GM04504 (cell line): Measurements from ENCODE around the gene MPZL3.
"Not testable (repeated sequence)": the region's sequence is repeated elsewhere in the genome, so short reads cannot be mapped to it uniquely, and the experiment has no call there.

Experiments used
- DNase-seq: peaks from one replicate; pipeline ENCODE4 v3.0.0-alpha.2; 2012; ENCODE audit warnings: low read depth

Gene MPZL3

DNA sequence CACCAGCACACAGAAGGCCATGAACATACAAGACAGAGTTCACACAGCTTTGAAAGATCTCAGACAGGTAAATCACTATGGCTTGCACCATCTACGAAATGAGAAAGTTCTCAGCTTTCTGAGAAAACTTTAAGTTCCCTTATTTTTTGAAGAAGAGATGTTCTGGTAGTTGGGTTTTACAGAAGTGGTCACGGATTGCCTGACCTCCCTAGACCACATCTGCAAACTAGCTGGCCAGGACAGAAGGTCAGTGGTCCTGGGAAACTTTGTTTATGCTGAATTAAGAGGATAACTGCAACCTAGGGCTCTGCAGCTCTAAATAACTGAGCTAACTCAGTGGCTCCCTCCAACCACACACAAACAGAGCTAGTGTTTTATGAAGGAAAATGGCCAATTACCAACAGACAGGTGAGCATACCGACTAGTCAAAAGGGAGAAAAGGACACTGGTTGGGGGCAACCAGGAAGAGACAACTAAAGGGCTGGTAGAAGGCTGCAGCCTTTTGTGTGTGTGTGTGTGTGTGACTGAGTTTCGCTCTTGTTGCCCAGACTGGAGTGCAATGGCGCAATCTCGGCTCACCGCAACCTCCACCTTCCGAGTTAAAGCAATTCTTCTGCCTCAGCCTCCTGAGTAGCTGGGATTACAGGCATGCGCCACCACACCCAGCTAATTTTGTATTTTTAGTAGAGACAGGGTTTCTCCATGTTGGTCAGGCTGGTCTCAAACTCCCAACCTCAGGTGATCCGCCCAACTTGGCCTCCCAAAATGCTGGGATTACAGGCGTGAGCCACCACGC lies 67.2 kb downstream of the MPZL3 start:
- no peak for DNase-seq

DNA sequence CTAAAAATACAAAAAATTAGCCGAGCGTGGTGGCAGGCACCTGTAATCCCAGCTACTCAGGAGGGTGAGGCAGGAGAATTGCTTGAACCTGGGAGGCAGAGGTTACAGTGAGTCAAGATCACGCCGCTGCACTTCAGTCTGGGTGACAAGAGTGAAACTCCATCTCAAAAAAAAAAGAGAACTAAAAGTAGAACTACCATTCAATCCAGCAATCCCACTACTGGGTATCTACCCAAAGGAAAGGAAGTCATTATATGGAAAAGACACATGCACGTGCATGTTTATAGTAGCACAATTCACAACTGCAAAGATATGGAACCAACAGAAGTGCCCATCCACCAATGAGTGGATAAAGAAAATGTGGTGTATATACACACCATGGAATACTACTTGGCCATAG lies 68.5 kb downstream of the MPZL3 start:
- DNase-seq, result not testable (repeated sequence)

DNA sequence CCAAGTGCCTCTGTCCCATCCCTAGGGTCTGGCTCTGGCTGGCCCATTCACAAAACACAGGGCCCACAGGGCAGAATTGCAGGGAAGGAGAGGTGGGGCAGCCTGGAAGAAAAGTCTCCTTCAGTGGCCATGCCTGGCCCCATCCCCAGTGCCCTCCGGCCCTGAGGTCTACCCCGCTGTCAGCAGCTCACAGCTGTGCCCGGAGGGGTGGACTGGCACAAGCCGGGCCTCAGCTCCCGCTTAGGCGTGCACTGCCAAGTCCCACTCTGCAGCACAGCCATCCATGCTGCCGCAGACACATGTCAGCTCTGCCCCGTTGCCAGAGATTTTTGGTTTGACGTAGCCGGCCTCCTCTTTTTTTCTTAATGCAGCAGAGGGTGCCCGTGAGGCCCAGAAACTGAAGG lies 71.9 kb downstream of the MPZL3 start:
- no peak for DNase-seq

DNA sequence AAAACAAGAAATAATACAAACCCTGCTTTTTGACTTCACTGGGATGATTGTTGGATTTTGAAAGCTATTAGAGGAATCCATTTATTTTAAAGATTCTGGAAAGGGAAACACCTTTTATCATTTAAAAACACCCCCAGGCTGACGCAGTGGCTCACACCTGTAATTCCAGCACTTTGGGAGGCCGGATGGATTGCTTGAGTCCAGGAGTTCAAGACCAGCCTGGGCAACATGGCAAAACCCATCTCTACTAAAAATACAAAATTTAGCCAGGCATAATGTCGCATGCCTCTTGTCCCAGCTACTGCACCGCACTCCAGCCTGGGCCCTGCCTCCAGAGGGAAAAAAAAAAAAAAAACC lies 75.4 kb downstream of the MPZL3 start:
- no peak for DNase-seq
